H1 (cell line): ENCODE data around the gene ERAS. TPM values are rescaled to one million over a fixed set of nuclear protein-coding genes. Genes with fewer than 3 reads are reported as not detected.

Experiments used
- CTCF ChIA-PET: fragments of 300-600 bp; sonication (Branson Sonifier 250); formaldehyde crosslinking; loops from one replicate; lab custom pipeline; 2021; ENCODE audit not compliant: partially characterized antibody; lab: Charles Lee
- POLR2A ChIA-PET: fragments of 300-600 bp; sonication (Branson Sonifier 250); formaldehyde crosslinking; loops from one replicate; lab custom pipeline; 2021; ENCODE audit warnings: inconsistent platforms; ENCODE audit not compliant: partially characterized antibody; lab: Charles Lee
- DNase-seq, 2 experiments: peaks; one replicate each; pipeline versions ENCODE4 v3.0.0 to v3.0.0-alpha.2; 2010 to 2022; ENCODE audit warnings: low spot score in 2 of 2, low read depth in 1 of 2, mixed read lengths in 1 of 2
- FAIRE-seq: peaks from 2 replicates; lab custom pipeline; 2011; peaks lifted over from hg19 to GRCh38; lab: Jason Lieb, UNC
- H2AFZ ChIP-seq: 2 replicates; pipeline ENCODE4 v1.8.1; 2012; ENCODE audit warnings: low read length, inconsistent platforms
- H2AK5ac ChIP-seq: 2 replicates; pipeline ENCODE4 v1.6.1; 2013; ENCODE audit warnings: low read depth, low read length
- H2BK120ac ChIP-seq: replicated peaks from 2 replicates; pipeline ENCODE3; 2013; ENCODE audit warnings: low read depth, low read length, inconsistent platforms
- H2BK12ac ChIP-seq: 2 replicates; pipeline ENCODE4 v1.6.1; 2013; ENCODE audit warnings: low read depth, low read length
- H2BK15ac ChIP-seq: 2 replicates; pipeline ENCODE4 v1.6.1; 2013; ENCODE audit warnings: low read length
- H2BK20ac ChIP-seq: 2 replicates; pipeline ENCODE4 v1.6.1; 2013; ENCODE audit warnings: low read length
- H2BK5ac ChIP-seq: 2 replicates; pipeline ENCODE4 v1.6.1; 2013; ENCODE audit warnings: low read depth, low read length
- H3K14ac ChIP-seq: 2 replicates; pipeline ENCODE4 v1.6.1; 2013; ENCODE audit warnings: inconsistent platforms; ENCODE audit not compliant: insufficient read length
- H3K18ac ChIP-seq: 2 replicates; pipeline ENCODE4 v1.6.1; 2013; ENCODE audit warnings: low read length; ENCODE audit errors: extremely low read depth
- H3K23ac ChIP-seq: 2 replicates; pipeline ENCODE4 v1.6.1; 2013; ENCODE audit warnings: inconsistent platforms; ENCODE audit not compliant: insufficient read length
- H3K23me2 ChIP-seq: 2 replicates; pipeline ENCODE4 v1.6.1; 2013; ENCODE audit warnings: low read depth, low read length
- H3K27ac ChIP-seq: 2 replicates; pipeline ENCODE4 v1.6.1; 2011; ENCODE audit warnings: low read depth, low read length, inconsistent platforms
- H3K27me3 ChIP-seq, 4 experiments: replicated peaks in 1 of 4; 1 replicate in 1 of 4; 2 replicates in 3 of 4; pipeline versions ENCODE4 v1.6.1 to v1.8.1; 2011 to 2013; ENCODE audit warnings: low read length in 3 of 4, mild to moderate bottlenecking in 3 of 4, inconsistent platforms in 2 of 4, mixed read lengths in 2 of 4, moderate library complexity in 1 of 4; ENCODE audit not compliant: control insufficient read depth in 3 of 4, insufficient read depth in 3 of 4; ENCODE audit errors: extremely low read depth in 1 of 4
- H3K36me3 ChIP-seq, 4 experiments: 2 replicates each; pipeline versions ENCODE4 v1.6.1 to v1.8.1; 2011 to 2013; ENCODE audit warnings: mild to moderate bottlenecking in 4 of 4, low read length in 3 of 4, moderate library complexity in 2 of 4, control low read depth in 1 of 4, inconsistent platforms in 1 of 4; ENCODE audit not compliant: insufficient read depth in 4 of 4, control insufficient read depth in 2 of 4
- H3K4ac ChIP-seq: replicated peaks from 2 replicates; pipeline ENCODE3; 2013; ENCODE audit warnings: low read length, low read depth, mixed read lengths, inconsistent platforms; ENCODE audit not compliant: insufficient read length
- H3K4me1 ChIP-seq, 4 experiments: replicated peaks in 1 of 4; 1 replicate in 1 of 4; 2 replicates in 3 of 4; pipeline versions ENCODE4 v1.6.1 to v1.8.1; 2011 to 2013; ENCODE audit warnings: low read length in 3 of 4, inconsistent platforms in 2 of 4, mixed read lengths in 1 of 4; ENCODE audit not compliant: insufficient read depth in 4 of 4, control insufficient read depth in 3 of 4
- H3K4me2 ChIP-seq, 2 experiments: 2 replicates each; pipeline versions ENCODE4 v1.6.1 to v1.8.1; 2011 to 2013; ENCODE audit warnings: low read depth in 2 of 2, low read length in 2 of 2, control low read depth in 1 of 2, inconsistent platforms in 1 of 2, mild to moderate bottlenecking in 1 of 2; ENCODE audit not compliant: insufficient read depth in 1 of 2
- H3K4me3 ChIP-seq, 4 experiments: fragments of 200-600, 300-600 bp in 1 of 4; sonication (generic), shearing (Covaris generic), sonication (Bioruptor Twin) in 1 of 4; 2 replicates each; pipeline versions ENCODE4 v1.5.1 to v1.8.1; 2011 to 2016; ENCODE audit warnings: low read length in 4 of 4, low read depth in 3 of 4, control low read depth in 2 of 4, inconsistent platforms in 2 of 4, mild to moderate bottlenecking in 2 of 4, mixed read lengths in 1 of 4, moderate library complexity in 1 of 4; ENCODE audit not compliant: insufficient read depth in 2 of 4; ENCODE audit errors: extremely low read depth in 1 of 4
- H3K56ac ChIP-seq: replicated peaks from 2 replicates; pipeline ENCODE3; 2013; ENCODE audit warnings: low read depth, mild to moderate bottlenecking, mixed read lengths, low read length, inconsistent platforms; ENCODE audit not compliant: insufficient read length
- H3K79me1 ChIP-seq: 2 replicates; pipeline ENCODE4 v1.6.1; 2013; ENCODE audit warnings: low read depth, low read length, control low read depth
- H3K79me2 ChIP-seq, 2 experiments: 2 replicates each; pipeline versions ENCODE4 v1.6.1 to v1.8.1; 2012 to 2013; ENCODE audit warnings: low read length in 2 of 2, mild to moderate bottlenecking in 2 of 2, inconsistent platforms in 1 of 2; ENCODE audit not compliant: insufficient read depth in 2 of 2, control insufficient read depth in 1 of 2
- H3K9ac ChIP-seq, 4 experiments: replicated peaks in 1 of 4; 1 replicate in 1 of 4; 2 replicates in 3 of 4; pipeline versions ENCODE4 v1.6.1 to v1.8.1; 2011 to 2013; ENCODE audit warnings: low read depth in 3 of 4, low read length in 3 of 4, control low read depth in 2 of 4, mild to moderate bottlenecking in 2 of 4, moderate library complexity in 2 of 4, inconsistent platforms in 1 of 4; ENCODE audit errors: extremely low read depth in 1 of 4
- H3K9me3 ChIP-seq, 2 experiments: 2 replicates each; pipeline versions ENCODE4 v1.6.1 to v1.8.1; 2012 to 2013; ENCODE audit warnings: mild to moderate bottlenecking in 2 of 2, moderate library complexity in 2 of 2, control low read depth in 1 of 2, inconsistent platforms in 1 of 2, low read depth in 1 of 2, low read length in 1 of 2, mixed read lengths in 1 of 2; ENCODE audit not compliant: insufficient read depth in 2 of 2
- H4K20me1 ChIP-seq, 2 experiments: replicated peaks in 1 of 2; 2 replicates each; pipeline versions ENCODE3 to v1.8.1; 2011 to 2013; ENCODE audit warnings: inconsistent platforms in 2 of 2, low read length in 2 of 2, mild to moderate bottlenecking in 1 of 2; ENCODE audit not compliant: insufficient read depth in 2 of 2, control insufficient read depth in 1 of 2
- H4K5ac ChIP-seq: 2 replicates; pipeline ENCODE4 v1.6.1; 2013; ENCODE audit warnings: low read length, low read depth, mixed read lengths, inconsistent platforms; ENCODE audit not compliant: insufficient read length
- H4K8ac ChIP-seq: 2 replicates; pipeline ENCODE4 v1.8.0; 2013; ENCODE audit warnings: mild to moderate bottlenecking, moderate library complexity, low read length, inconsistent platforms; ENCODE audit not compliant: insufficient read depth; ENCODE audit errors: extremely low read depth
- H4K91ac ChIP-seq: replicated peaks from 2 replicates; pipeline ENCODE3; 2013; ENCODE audit warnings: low read length, mixed read lengths, inconsistent platforms; ENCODE audit not compliant: insufficient read length
- ATF2 ChIP-seq: IDR thresholded peaks from 2 replicates; pipeline ENCODE4 v1.6.1; 2012; ENCODE audit warnings: low read length, inconsistent platforms
- ATF3 ChIP-seq: IDR thresholded peaks from 2 replicates; pipeline ENCODE4 v1.6.1; 2011; ENCODE audit warnings: low read depth, mild to moderate bottlenecking, low read length; ENCODE audit not compliant: insufficient read depth
- BACH1 ChIP-seq: IDR thresholded peaks from 2 replicates; pipeline ENCODE4 v1.6.1; 2012; ENCODE audit warnings: low read length, improper control_type of control experiment
- CBX5 ChIP-seq: fragments of 300-800, 300-1000 bp; sonication (generic); IDR thresholded peaks from 2 replicates; pipeline ENCODE4 v1.7.1; 2016; ENCODE audit warnings: antibody characterized with exemption, low read length, low read depth
- CHD1 ChIP-seq: IDR thresholded peaks from 2 replicates; pipeline ENCODE4 v1.6.1; 2012; ENCODE audit warnings: low read depth, low read length, improper control_type of control experiment
- CHD2 ChIP-seq: IDR thresholded peaks from 2 replicates; pipeline ENCODE4 v1.6.1; 2012; ENCODE audit warnings: low read length, improper control_type of control experiment
- EGR1 ChIP-seq: IDR thresholded peaks from 2 replicates; pipeline ENCODE4 v1.6.1; 2011; ENCODE audit warnings: low read depth, low read length, borderline replicate concordance
- GTF2F1 ChIP-seq: IDR thresholded peaks from 2 replicates; pipeline ENCODE4 v1.6.1; 2012; ENCODE audit warnings: low read depth, low read length, improper control_type of control experiment, borderline replicate concordance
- RFX5 ChIP-seq: IDR thresholded peaks from 2 replicates; pipeline ENCODE4 v1.6.1; 2011; ENCODE audit warnings: low read depth, low read length, improper control_type of control experiment, borderline replicate concordance
- RNF2 ChIP-seq: fragments of 200-900, 300-1000 bp; sonication (generic); IDR thresholded peaks from 2 replicates; pipeline ENCODE4 v1.7.1; 2016; ENCODE audit warnings: borderline replicate concordance, low read depth, mild to moderate bottlenecking, antibody characterized with exemption, low read length; ENCODE audit not compliant: poor library complexity, severe bottlenecking; ENCODE audit errors: missing control alignments
- SP4 ChIP-seq: IDR thresholded peaks from 2 replicates; pipeline ENCODE4 v1.6.1; 2012; ENCODE audit warnings: low read length, inconsistent platforms
- TAF1 ChIP-seq: IDR thresholded peaks from 2 replicates; pipeline ENCODE4 v1.6.1; 2011; ENCODE audit warnings: mild to moderate bottlenecking, low read depth, low read length
- TEAD4 ChIP-seq: IDR thresholded peaks from 2 replicates; pipeline ENCODE4 v1.6.1; 2012; ENCODE audit warnings: low read depth, low read length, inconsistent platforms, mixed read lengths
- WGBS, 2 experiments: shearing (Covaris generic) in 1 of 2; methylation state at CpG; one replicate each; pipeline versions ENCODE4 v1.1.6 to v1.1.7; 2013 to 2015; ENCODE audit warnings: low lambda C conversion rate in 2 of 2, mixed read lengths in 2 of 2, inconsistent platforms in 1 of 2, low coverage in 1 of 2, missing lambda C conversion rate in 1 of 2; ENCODE audit not compliant: insufficient replicate concordance in 2 of 2, insufficient coverage in 1 of 2, insufficient read length in 1 of 2; ENCODE audit errors: extremely low coverage in 1 of 2, missing lambda C conversion rate in 1 of 2; 5-methylcytosine and 5-hydroxymethylcytosine counted together
- polyA plus RNA-seq, 7 experiments: library from polyadenylated mRNA; depleted of rRNA in 3 of 7; stranded (reverse) in 5 of 7; unstranded in 2 of 7; fragments of >200 nt in 5 of 7; fragments of 200-250 nt in 2 of 7; gene quantifications; 1 replicate in 5 of 7; 2 replicates in 1 of 7; 4 replicates in 1 of 7; pipeline versions ENCODE4 v1.2.1 to v1.2.3, GENCODE V29; 2011 to 2013; ENCODE audit warnings: missing spikeins in 2 of 7, mixed read lengths in 2 of 7
- total RNA-seq: library from RNA; stranded (reverse); fragmentation: NEBNext Ultra II Directional; extraction: Animal tissue kit (Norgen Biotek cat#: 25700); gene quantifications from 2 replicates; pipeline ENCODE4 v1.2.1, GENCODE V29; 2021

Gene ERAS
- total and polyA plus RNA-seq, 2 of the 8 experiments (the other 6 are each of a cell fraction or from before 2014, with no cell fraction given), result 0.70 TPM; not detected in 1

GRCh38 chrX:48815266-48815665 lies 11.0 kb upstream of the ERAS start:
- CTCF ChIA-PET, result no interaction called here
- Histone ChIP-seq H2AFZ (no peak overlapping the region), H4K8ac (no peak overlapping the region), H3K36me3 (peaks cover 0 to 5% (median under 1%) of the 10 kb centered on the region in 4 experiments; a peak in 1 of 8 replicates), H3K4me1 (no peaks in the 10 kb centered on the region), H2BK120ac (no peak overlapping the region), H3K79me2 (no peaks in the 10 kb centered on the region), H3K4ac (no peak overlapping the region), H3K4me3 (no peak overlapping the region), H2AK5ac (no peak overlapping the region), H3K79me1 (no peaks in the 10 kb centered on the region), H2BK20ac (no peak overlapping the region), H3K9me3 (no peaks in the 10 kb centered on the region), H2BK15ac (no peak overlapping the region), H3K14ac (no peak overlapping the region), H3K27me3 (no peaks in the 10 kb centered on the region), H3K23me2 (no peaks in the 10 kb centered on the region), H2BK12ac (no peak overlapping the region), H2BK5ac (no peak overlapping the region), H3K27ac (no peak overlapping the region), H4K20me1 (peaks cover 0 to 2% of the 10 kb centered on the region in 2 experiments), H4K5ac (no peak overlapping the region), H3K9ac (no peak overlapping the region), H3K23ac (no peak overlapping the region), H3K18ac (no peak overlapping the region), H3K56ac (no peak overlapping the region), H3K4me2 (no peak overlapping the region), H4K91ac (no peak overlapping the region)
- 88% methylated on average over 3 of the region's 8 CpGs; no CpG with 5 or more reads in 1 of the 2 experiments for WGBS, 2 experiments
- POLR2A ChIA-PET, result interaction anchor here (1.0 to 2.2 kb wide), 3 partner anchors 9 to 21 kb away, joined by 4 to 8 read pairs (median 4); partner anchors contain the start of genes ERAS and PCSK1N
- no peak for DNase-seq
- FAIRE-seq, result no peak
- TF ChIP-seq ATF3, result no peak
- no peak for TF ChIP-seq SP4
- no peak for TF ChIP-seq ATF2
- TF ChIP-seq BACH1, result no peak
- TF ChIP-seq CHD1, result no peak
- no peak for TF ChIP-seq TAF1
- TF ChIP-seq CHD2, result no peak
- no peak for TF ChIP-seq CBX5
- no peak for TF ChIP-seq RFX5
- TF ChIP-seq GTF2F1, result no peak
- no peak for TF ChIP-seq TEAD4
- TF ChIP-seq RNF2, result no peak
- no peak for TF ChIP-seq EGR1
